Omental fat pad (tissue), 4 donors: ENCODE data around the gene NUDT16L1. TPM values are rescaled to one million over a fixed set of nuclear protein-coding genes. Genes with fewer than 3 reads are reported as not detected.
A peak's percentile ranks its signal among the peaks of the same experiment; 100 is the strongest.

Experiments used
- ATAC-seq: fragments of 150-250 bp; one replicate; pipeline ENCODE4 v1.9.1; 2016; ENCODE audit warnings: mild to moderate bottlenecking, moderate library complexity; ENCODE audit not compliant: low FRiP score
- DNase-seq: peaks from one replicate; pipeline ENCODE4 v3.0.0-alpha.2; 2019; ENCODE audit warnings: low spot score
- total RNA-seq, 4 donors: library from RNA; depleted of rRNA; stranded (reverse); fragments of >200 nt; gene quantifications; one replicate each; pipeline ENCODE4 v1.1.0, GENCODE V29; 2016
- TF ChIP-seq, protein P1 (sequence below), 3 donors: fragments of 450-650 bp; IDR thresholded peaks; one replicate each; pipeline ENCODE4 v1.5.1; 2016 to 2017; ENCODE audit warnings: antibody characterized with exemption in 3 of 3, mild to moderate bottlenecking in 3 of 3, moderate library complexity in 2 of 3

Gene NUDT16L1
- total RNA-seq, 4 donors from 2014 or later: 12.4 to 26.8 (median 20.9) TPM

DNA sequence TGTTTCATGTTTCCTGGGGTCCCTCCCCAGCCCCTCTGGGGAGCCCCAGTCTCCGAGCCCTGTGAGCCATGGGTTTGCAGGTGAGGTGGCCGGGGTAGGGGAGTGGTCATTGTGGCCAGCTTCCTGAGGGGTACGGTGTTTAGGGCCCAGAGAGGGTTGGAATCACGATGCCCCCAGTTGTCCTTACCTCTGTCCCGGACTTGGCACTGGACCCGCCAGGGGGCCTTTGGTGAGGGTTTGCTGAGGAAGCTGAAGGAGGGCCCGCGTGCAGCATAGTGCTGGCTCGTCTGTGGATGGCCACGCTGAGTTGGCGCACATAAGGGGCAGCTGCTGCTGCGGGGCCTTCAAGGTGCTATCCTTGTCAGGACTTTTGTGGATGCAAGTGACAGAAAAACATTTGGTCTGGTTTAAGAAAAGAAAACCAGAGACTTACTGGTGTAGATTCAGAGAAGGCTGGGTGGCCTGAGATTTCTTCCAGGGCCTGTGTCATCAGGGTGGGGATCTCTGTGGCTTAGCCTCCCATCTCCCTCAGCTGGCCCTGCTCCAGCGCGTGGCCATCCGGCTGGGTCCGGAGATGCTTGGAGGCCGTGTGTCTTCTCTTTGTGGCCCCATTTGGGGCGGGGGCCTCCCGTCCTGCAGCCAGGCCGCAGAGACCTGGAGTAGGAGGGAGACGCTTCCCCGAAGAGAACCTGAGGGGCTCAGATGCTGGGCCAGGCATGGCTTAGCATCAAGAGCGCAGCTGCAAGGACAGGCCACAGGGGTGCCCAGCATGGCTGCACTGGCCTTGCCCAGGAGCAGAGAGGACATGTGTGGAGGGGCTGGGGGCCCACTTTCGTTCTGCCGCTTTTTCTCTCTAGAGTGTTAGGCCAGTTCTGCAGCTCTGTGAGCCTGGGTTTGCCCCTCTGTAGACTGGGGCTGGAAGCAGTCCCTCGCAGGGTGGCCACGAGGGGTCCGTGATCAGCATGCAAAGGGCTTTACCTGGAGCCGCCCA lies 33.7 kb upstream of the NUDT16L1 start:
- TF ChIP-seq, protein P1, sequence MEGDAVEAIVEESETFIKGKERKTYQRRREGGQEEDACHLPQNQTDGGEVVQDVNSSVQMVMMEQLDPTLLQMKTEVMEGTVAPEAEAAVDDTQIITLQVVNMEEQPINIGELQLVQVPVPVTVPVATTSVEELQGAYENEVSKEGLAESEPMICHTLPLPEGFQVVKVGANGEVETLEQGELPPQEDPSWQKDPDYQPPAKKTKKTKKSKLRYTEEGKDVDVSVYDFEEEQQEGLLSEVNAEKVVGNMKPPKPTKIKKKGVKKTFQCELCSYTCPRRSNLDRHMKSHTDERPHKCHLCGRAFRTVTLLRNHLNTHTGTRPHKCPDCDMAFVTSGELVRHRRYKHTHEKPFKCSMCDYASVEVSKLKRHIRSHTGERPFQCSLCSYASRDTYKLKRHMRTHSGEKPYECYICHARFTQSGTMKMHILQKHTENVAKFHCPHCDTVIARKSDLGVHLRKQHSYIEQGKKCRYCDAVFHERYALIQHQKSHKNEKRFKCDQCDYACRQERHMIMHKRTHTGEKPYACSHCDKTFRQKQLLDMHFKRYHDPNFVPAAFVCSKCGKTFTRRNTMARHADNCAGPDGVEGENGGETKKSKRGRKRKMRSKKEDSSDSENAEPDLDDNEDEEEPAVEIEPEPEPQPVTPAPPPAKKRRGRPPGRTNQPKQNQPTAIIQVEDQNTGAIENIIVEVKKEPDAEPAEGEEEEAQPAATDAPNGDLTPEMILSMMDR (IDR thresholded peaks at IDR 0.05): no peak
- ATAC-seq (peak; percentile 3), DNase-seq (no peak)

DNA sequence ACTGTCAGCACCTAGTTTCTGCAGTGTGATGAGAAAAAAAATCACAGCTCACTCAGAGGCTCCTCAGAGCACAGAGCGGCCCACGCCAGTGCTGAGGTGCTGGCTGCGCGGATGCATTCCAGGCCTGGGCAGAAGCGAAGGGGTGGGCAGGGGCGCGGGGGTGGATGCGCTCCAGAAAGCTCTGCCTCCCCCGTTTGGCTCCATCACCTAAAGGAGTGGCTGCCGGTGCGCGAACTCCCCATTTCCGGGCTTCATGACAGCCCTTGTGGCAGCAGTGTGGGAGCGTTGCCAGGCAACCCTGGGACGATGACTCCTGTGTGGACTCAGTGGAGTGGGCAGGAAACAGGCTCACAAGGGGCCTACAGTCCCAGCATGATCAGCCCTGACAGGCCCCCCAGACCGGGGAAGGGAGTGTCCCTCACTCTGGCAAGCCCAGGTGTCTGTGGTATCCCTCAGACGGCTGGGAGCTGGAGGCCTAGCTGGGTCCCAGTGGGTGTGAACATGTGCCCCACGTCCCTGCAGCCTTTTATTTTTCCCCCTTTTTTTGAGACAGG lies 32.8 kb upstream of the NUDT16L1 start:
- TF ChIP-seq, protein P1 (IDR thresholded peaks at IDR 0.05): no peak
- DNase-seq: peak; percentile 58
- peak; percentile 81 for ATAC-seq

DNA sequence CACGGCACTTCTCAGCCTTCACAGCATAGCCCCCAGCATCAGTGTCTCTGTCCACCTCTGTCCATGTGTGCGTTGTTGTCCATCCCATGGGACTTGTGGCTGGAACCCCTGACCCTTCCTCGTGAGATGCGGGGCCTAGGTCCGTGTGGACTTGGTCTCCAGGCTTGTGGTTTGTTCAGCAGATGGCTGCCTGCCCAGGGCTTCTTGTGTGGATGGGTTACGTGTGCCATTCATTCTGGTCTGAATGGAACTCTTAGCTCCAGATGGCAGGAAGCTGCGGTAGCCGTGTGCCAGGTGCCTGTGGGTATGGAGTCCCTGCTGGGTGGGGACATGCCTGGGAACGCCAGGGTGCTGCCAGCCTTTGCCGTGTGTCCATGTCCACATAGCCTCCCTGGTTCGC lies 31.7 kb upstream of the NUDT16L1 start:
- TF ChIP-seq, protein P1 (IDR thresholded peaks at IDR 0.05): no peak

DNA sequence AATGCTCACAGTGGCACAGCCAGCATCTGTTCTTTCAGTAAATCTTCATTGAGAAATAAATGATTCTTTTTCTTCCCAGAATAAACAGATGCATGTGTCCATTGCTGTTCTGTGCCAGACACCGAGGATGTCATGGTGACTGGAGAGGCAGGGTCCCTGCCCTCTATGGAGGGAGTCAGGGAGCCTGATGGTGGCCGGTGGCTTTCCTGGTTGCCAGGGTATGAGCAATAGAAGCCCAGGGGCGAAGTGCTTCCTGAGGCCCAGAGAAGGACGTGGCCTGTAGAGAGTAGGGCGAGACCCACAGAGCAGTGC lies 29.9 kb upstream of the NUDT16L1 start:
- no peak for DNase-seq
- TF ChIP-seq, protein P1 (IDR thresholded peaks at IDR 0.05): no peak
- ATAC-seq: no peak

More for the DNA sequence above, 31.7 kb upstream of the NUDT16L1 start:
- DNase-seq (no peak), ATAC-seq (no peak)

DNA sequence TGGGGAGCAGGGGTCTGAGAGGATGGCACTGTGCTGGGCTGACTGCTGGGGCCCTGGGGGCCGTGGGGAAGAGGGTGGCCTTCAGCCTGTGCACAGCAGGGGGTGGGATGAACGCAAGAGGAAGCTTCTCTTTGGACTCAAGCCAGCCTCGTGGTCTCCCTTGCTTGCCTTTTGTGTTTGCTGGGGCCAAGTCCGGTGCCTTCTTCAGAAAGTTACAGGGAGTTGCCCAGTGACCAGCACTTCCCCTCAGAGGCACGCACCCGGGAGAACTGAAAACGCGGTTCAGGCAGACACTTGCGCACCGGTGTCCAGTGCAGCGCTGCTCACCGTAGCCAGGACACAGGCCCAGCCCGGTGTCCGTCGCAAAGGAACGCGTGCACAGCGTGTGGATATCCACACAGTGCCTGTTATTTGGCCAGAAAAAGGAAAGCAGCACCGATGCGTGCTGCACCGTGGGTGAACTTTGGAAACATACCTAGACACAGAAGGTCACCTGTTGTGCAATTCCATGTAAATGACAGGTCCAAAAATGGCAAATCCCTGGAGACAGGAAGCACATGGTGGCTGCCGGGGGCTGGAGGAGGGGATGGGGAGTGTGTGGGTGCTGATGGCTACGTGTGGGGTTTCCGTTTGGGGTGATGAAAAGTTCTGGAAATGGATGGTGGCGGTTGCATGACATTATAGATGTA lies 29.4 kb upstream of the NUDT16L1 start:
- no peak for ATAC-seq
- TF ChIP-seq, protein P1 (IDR thresholded peaks at IDR 0.05): no peak
- DNase-seq: no peak

DNA sequence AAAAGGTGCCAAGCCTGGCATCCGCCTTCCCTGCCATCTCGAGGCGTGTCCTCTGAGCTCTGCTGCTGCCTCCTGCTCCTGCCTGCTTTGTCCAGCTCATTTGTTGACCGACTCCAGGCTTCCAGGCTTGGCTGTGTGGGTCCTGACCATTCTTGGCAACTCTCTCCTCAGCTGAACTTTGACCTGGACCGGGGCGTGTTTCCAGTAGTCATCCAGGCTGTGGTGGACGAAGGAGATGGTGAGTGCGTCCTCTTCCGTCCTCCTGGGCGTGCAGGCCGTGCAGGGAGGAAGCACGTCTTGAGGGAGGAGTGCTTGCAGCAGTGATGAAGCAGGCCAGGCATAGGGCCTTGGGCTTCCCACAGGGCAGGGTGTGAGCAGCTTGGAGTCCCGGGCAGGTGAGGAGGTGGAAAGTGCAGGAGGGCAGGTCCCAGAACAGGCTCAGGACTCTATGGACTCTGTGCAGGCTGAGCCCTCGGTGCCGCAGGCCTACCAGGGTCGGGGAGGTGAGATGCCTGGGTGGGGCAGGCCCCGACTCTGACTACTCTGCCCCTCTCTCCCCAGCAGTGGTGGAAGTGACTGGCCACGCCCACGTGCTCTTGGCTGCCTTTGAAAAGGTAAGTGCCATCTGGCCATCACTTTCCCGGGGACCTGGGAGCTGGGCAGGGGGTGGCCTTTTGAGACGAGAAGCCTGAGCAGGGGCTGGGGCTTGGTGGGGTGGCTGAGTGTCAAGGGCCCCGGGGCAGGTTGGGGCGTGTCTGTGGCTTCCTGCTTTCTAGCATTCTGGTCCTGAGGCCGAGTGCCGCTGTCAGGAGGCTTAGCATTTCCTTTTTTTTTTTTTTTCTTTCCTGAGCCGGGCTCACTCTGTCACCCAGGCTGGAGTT lies 28.6 kb upstream of the NUDT16L1 start:
- TF ChIP-seq, protein P1 (IDR thresholded peaks at IDR 0.05): no peak
- ATAC-seq (no peak), DNase-seq (no peak)
